IPS-NIHi7 (cell line): ENCODE measurements around the gene PRELID3B.

Experiments
- DNase-seq: peaks from one replicate; pipeline ENCODE4 v3.0.0; 2012; ENCODE audit warnings: mixed read lengths; ENCODE audit errors: extremely low spot score

The PRELID3B gene

GRCh38 chr20:59042151-59042795, at the start of gene PRELID3B:
PRELID3B (minus strand) TSS chr20:59042786; CDS start chr20:59042730, 56 bp downstream.
- peak; percentile 27 for DNase-seq

- DNase-seq = peak; percentile 84
Measured at GRCh38 chr20:59087829-59088433, 45.3 kb upstream of the PRELID3B start.

- DNase-seq = no peak
Measured at GRCh38 chr20:59086923-59087322, 44.3 kb upstream of the PRELID3B start.

- DNase-seq = no peak
Measured at GRCh38 chr20:59084041-59084850, 41.7 kb upstream of the PRELID3B start.

GRCh38 chr20:59082981-59083380, 40.4 kb upstream of the PRELID3B start:
- DNase-seq = no peak

GRCh38 chr20:59082077-59082740, 39.6 kb upstream of the PRELID3B start:
- no peak for DNase-seq

GRCh38 chr20:59081036-59081435, 38.5 kb upstream of the PRELID3B start:
- DNase-seq = no peak

- no peak for DNase-seq
Measured at GRCh38 chr20:59078231-59078630, 35.6 kb upstream of the PRELID3B start.

- DNase-seq = no peak
Measured at GRCh38 chr20:59077705-59078104, 35.1 kb upstream of the PRELID3B start.

GRCh38 chr20:59075934-59076508, 33.4 kb upstream of the PRELID3B start:
- DNase-seq = no peak

GRCh38 chr20:59074456-59074855, 31.9 kb upstream of the PRELID3B start:
- no peak for DNase-seq

GRCh38 chr20:59073582-59073981, 31.0 kb upstream of the PRELID3B start:
- no peak for DNase-seq

GRCh38 chr20:59071216-59071615, 28.6 kb upstream of the PRELID3B start:
- no peak for DNase-seq

GRCh38 chr20:59069026-59069425, 26.4 kb upstream of the PRELID3B start:
- no peak for DNase-seq

- DNase-seq = no peak
Measured at GRCh38 chr20:59068534-59068933, 25.9 kb upstream of the PRELID3B start.

- no peak for DNase-seq
Measured at GRCh38 chr20:59064214-59064722, 21.7 kb upstream of the PRELID3B start.

GRCh38 chr20:59063358-59064213, 21.0 kb upstream of the PRELID3B start:
- peak; percentile 47 for DNase-seq

- DNase-seq = no peak
Measured at GRCh38 chr20:59062081-59062480, 19.5 kb upstream of the PRELID3B start.

- DNase-seq = no peak
Measured at GRCh38 chr20:59055302-59055701, 12.7 kb upstream of the PRELID3B start.

GRCh38 chr20:59051666-59052185, 9.1 kb upstream of the PRELID3B start:
- no peak for DNase-seq
